Chondrocyte (in vitro differentiated cells): ENCODE data around the gene KRTAP12-3. TPM values are rescaled to one million over a fixed set of nuclear protein-coding genes. Genes with fewer than 3 reads are reported as not detected.

Source experiments
- DNase-seq: peaks from one replicate; pipeline ENCODE4 v3.0.0; 2021; ENCODE audit warnings: mixed read lengths, low spot score
- H3K27ac Mint-ChIP-seq: one replicate; pipeline ENCODE4 v1.8.0; 2021; ENCODE audit warnings: mild to moderate bottlenecking, moderate library complexity, mixed read lengths; ENCODE audit not compliant: unreplicated experiment
- H3K27me3 Mint-ChIP-seq: 2 replicates; pipeline ENCODE4 v1.8.0; 2021; ENCODE audit warnings: low read depth, mixed read lengths
- H3K36me3 Mint-ChIP-seq: 2 replicates; pipeline ENCODE4 v1.8.0; 2021; ENCODE audit warnings: low read depth, mixed read lengths
- H3K4me1 Mint-ChIP-seq: 2 replicates; pipeline ENCODE4 v1.8.0; 2021; ENCODE audit warnings: low read depth, mild to moderate bottlenecking, mixed read lengths
- H3K4me3 Mint-ChIP-seq: one replicate; pipeline ENCODE4 v1.8.0; 2021; ENCODE audit warnings: mild to moderate bottlenecking, moderate library complexity, mixed read lengths; ENCODE audit not compliant: unreplicated experiment
- H3K9me3 Mint-ChIP-seq: 2 replicates; pipeline ENCODE4 v1.8.0; 2021; ENCODE audit warnings: low read depth, mixed read lengths
- total RNA-seq: library from RNA; stranded (reverse); gene quantifications from 3 replicates; pipeline ENCODE4 v1.2.1, GENCODE V29; 2021
- TF ChIP-seq, protein P1 (sequence below): fragments of 200-600 bp; sonication (generic); IDR thresholded peaks from 2 replicates; pipeline ENCODE4 v1.5.0; 2021; ENCODE audit warnings: antibody characterized with exemption, mild to moderate bottlenecking, moderate library complexity

The KRTAP12-3 gene
- total RNA-seq, 1 donor from 2014 or later, result not detected

GRCh38 chr21:44612669-44613229 is 45.0 kb upstream of the KRTAP12-3 start:
- peaks cover 20% of the 10 kb centered on the region for H3K9me3 Mint-ChIP-seq
- no peak overlapping the region for H3K4me3 Mint-ChIP-seq
- DNase-seq, result peak; percentile 87
- TF ChIP-seq, protein P1, sequence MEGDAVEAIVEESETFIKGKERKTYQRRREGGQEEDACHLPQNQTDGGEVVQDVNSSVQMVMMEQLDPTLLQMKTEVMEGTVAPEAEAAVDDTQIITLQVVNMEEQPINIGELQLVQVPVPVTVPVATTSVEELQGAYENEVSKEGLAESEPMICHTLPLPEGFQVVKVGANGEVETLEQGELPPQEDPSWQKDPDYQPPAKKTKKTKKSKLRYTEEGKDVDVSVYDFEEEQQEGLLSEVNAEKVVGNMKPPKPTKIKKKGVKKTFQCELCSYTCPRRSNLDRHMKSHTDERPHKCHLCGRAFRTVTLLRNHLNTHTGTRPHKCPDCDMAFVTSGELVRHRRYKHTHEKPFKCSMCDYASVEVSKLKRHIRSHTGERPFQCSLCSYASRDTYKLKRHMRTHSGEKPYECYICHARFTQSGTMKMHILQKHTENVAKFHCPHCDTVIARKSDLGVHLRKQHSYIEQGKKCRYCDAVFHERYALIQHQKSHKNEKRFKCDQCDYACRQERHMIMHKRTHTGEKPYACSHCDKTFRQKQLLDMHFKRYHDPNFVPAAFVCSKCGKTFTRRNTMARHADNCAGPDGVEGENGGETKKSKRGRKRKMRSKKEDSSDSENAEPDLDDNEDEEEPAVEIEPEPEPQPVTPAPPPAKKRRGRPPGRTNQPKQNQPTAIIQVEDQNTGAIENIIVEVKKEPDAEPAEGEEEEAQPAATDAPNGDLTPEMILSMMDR, result no peak
- peaks cover 2% of the 10 kb centered on the region for H3K36me3 Mint-ChIP-seq
- peaks cover 38% of the 10 kb centered on the region for H3K27me3 Mint-ChIP-seq
- no peak overlapping the region for H3K27ac Mint-ChIP-seq
- no peaks in the 10 kb centered on the region for H3K4me1 Mint-ChIP-seq

- TF ChIP-seq, protein P1, result no peak
- Mint-ChIP-seq H3K4me1 (no peaks in the 10 kb centered on the region), H3K4me3 (no peak overlapping the region), H3K36me3 (peaks cover 2% of the 10 kb centered on the region), H3K27ac (no peak overlapping the region), H3K27me3 (peaks cover 41% of the 10 kb centered on the region), H3K9me3 (peaks cover 20% of the 10 kb centered on the region)
- peak; percentile 86 for DNase-seq
These were observed 44.2 kb upstream of the KRTAP12-3 start for GRCh38 chr21:44613386-44614155.

GRCh38 chr21:44614161-44614631 is 43.5 kb upstream of the KRTAP12-3 start:
- Mint-ChIP-seq H3K4me3 (no peak overlapping the region), H3K36me3 (peaks cover 2% of the 10 kb centered on the region), H3K27ac (no peak overlapping the region), H3K9me3 (peaks cover 18% of the 10 kb centered on the region), H3K27me3 (peaks cover 46% of the 10 kb centered on the region), H3K4me1 (no peaks in the 10 kb centered on the region)
- DNase-seq, result peak; percentile 86
- TF ChIP-seq, protein P1, result no peak

DNA sequence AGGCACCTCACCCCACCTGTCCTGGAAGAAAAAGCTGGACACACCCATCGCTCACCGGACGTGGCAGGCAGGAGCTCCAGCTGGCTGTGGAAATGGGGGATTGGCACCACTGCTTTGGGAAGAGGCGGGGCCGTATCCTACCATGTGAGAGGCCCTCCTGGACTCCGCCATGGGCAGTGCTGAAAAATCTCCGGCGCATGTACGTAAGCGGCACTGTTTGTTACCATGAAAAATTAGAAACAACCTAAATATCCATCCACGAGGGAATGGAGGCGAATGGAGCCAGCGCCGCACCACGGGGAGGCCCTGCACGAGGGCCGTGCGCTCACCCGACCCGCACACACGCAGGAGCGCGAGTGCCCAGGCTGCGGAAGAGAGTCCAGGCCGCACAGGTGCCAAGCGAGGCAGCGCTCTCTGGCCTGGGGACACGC is 42.8 kb upstream of the KRTAP12-3 start:
- no peak for DNase-seq
- no peak overlapping the region for H3K27ac Mint-ChIP-seq
- TF ChIP-seq, protein P1, result no peak
- H3K27me3 Mint-ChIP-seq, result peaks cover 50% of the 10 kb centered on the region
- H3K4me3 Mint-ChIP-seq, result no peak overlapping the region
- H3K4me1 Mint-ChIP-seq, result no peaks in the 10 kb centered on the region
- peaks cover 18% of the 10 kb centered on the region for H3K9me3 Mint-ChIP-seq
- H3K36me3 Mint-ChIP-seq, result peaks cover 4% of the 10 kb centered on the region

- peaks cover 4% of the 10 kb centered on the region for H3K36me3 Mint-ChIP-seq
- no peak for DNase-seq
These were observed 42.3 kb upstream of the KRTAP12-3 start for GRCh38 chr21:44615466-44615865.

More at GRCh38 chr21:44615466-44615865, 42.3 kb upstream of the KRTAP12-3 start:
- Mint-ChIP-seq H3K4me1 (no peaks in the 10 kb centered on the region), H3K27ac (no peak overlapping the region), H3K27me3 (peaks cover 52% of the 10 kb centered on the region), H3K4me3 (no peak overlapping the region), H3K9me3 (peaks cover 20% of the 10 kb centered on the region)
- TF ChIP-seq, protein P1, result no peak
